Panc1 (cell line): ENCODE results near the gene C1orf210. TPM values are rescaled to one million over a fixed set of nuclear protein-coding genes. Genes with fewer than 3 reads are reported as not detected.

Experiments used
- ATAC-seq: fragments of 200-7000 bp; cut with Tn5 transposase; 2 replicates; pipeline ENCODE4 v1.9.1; 2020; ENCODE audit warnings: mild to moderate bottlenecking, moderate library complexity
- BruUV-seq: library from RNA; stranded (reverse); fragments of 400-500 nt; replicated peaks from 2 replicates; lab custom pipeline; 2021; lab: Mats Ljungman, UMichigan
- CTCF ChIA-PET: fragments of 300-600 bp; sonication (Branson Sonifier 250); formaldehyde crosslinking; loops from one replicate; lab custom pipeline; 2022; ENCODE audit warnings: antibody characterized with exemption; lab: Charles Lee
- POLR2A ChIA-PET: fragments of 300-600 bp; sonication (Branson Sonifier 250); formaldehyde crosslinking; loops from one replicate; lab custom pipeline; 2022; ENCODE audit warnings: antibody characterized with exemption; lab: Charles Lee
- DNase-seq: peaks from one replicate; pipeline ENCODE4 v3.0.0-alpha.2; 2010; ENCODE audit warnings: low read depth, low spot score
- H3K27ac ChIP-seq: 2 replicates; pipeline ENCODE4 v1.5.1; 2011; ENCODE audit warnings: mild to moderate bottlenecking, low read length, inconsistent platforms
- H3K27me3 ChIP-seq: fragments of 200-500 bp; sonication (Bioruptor generic); 2 replicates; pipeline ENCODE4 v1.6.0; 2014; ENCODE audit warnings: low read length, inconsistent platforms; ENCODE audit not compliant: control insufficient read depth, insufficient read depth
- H3K36me3 ChIP-seq: fragments of 200-500 bp; sonication (Bioruptor generic); 2 replicates; pipeline ENCODE4 v1.5.1; 2014; ENCODE audit warnings: inconsistent platforms, mild to moderate bottlenecking, low read length, moderate library complexity; ENCODE audit not compliant: control insufficient read depth, insufficient read depth
- H3K4me1 ChIP-seq: 2 replicates; pipeline ENCODE4 v1.5.1; 2011; ENCODE audit warnings: inconsistent platforms, mild to moderate bottlenecking, low read length, moderate library complexity; ENCODE audit not compliant: control insufficient read depth, insufficient read depth
- H3K4me3 ChIP-seq, 2 experiments: 2 replicates each; pipeline ENCODE4 v1.5.1; 2011 to 2012; ENCODE audit warnings: low read depth in 2 of 2, low read length in 2 of 2, mild to moderate bottlenecking in 2 of 2, inconsistent platforms in 1 of 2, moderate library complexity in 1 of 2
- H3K9me3 ChIP-seq: fragments of 200-500 bp; sonication (Bioruptor generic); 2 replicates; pipeline ENCODE4 v1.5.1; 2014; ENCODE audit warnings: low read depth, mild to moderate bottlenecking, inconsistent platforms, low read length, moderate library complexity; ENCODE audit not compliant: control insufficient read depth, insufficient read depth
- POLR2AphosphoS5 ChIP-seq: IDR thresholded peaks from 2 replicates; pipeline ENCODE4 v1.6.1; 2012; ENCODE audit warnings: mild to moderate bottlenecking, low read depth, low read length, moderate library complexity
- SIN3A ChIP-seq: IDR thresholded peaks from 2 replicates; pipeline ENCODE4 v1.6.1; 2012; ENCODE audit warnings: low read depth, mild to moderate bottlenecking, low read length, moderate library complexity, borderline replicate concordance; ENCODE audit not compliant: insufficient read depth
- TCF7L2 ChIP-seq: IDR thresholded peaks from 2 replicates; pipeline ENCODE4 v1.6.1; 2011; ENCODE audit warnings: mild to moderate bottlenecking, low read depth, low read length, inconsistent platforms
- in situ Hi-C: cut with HindIII; loops from 2 replicates; pipeline ENCODE4 v1.10.0; 2016; ENCODE audit warnings: low sequenced_read_pairs, low pct_unique_long_range_greater_than_20kb
- intact Hi-C: fragments of 100-400 bp; cut with micrococcal nuclease; formaldehyde crosslinking; loops from one replicate; pipeline ENCODE4 v1.10.0; 2022; ENCODE audit not compliant: unreplicated experiment
- total RNA-seq: library from RNA; stranded (reverse); gene quantifications from one replicate; pipeline ENCODE4 v1.2.1, GENCODE V29; 2021; ENCODE audit not compliant: unreplicated experiment
- TF ChIP-seq, protein P1 (sequence below): fragments of 450-650 bp; IDR thresholded peaks from 2 replicates; pipeline ENCODE4 v1.5.1; 2017; ENCODE audit warnings: mild to moderate bottlenecking
- TF ChIP-seq, protein P2 (sequence below), 2 experiments: IDR thresholded peaks; 2 replicates each; pipeline ENCODE4 v1.6.1; 2011 to 2012; ENCODE audit warnings: low read depth in 2 of 2, control low read depth in 1 of 2, low read length in 1 of 2, mild to moderate bottlenecking in 1 of 2, moderate library complexity in 1 of 2; ENCODE audit not compliant: insufficient read depth in 1 of 2

The C1orf210 gene
- total RNA-seq, 1 experiment from 2014 or later: not detected

DNA sequence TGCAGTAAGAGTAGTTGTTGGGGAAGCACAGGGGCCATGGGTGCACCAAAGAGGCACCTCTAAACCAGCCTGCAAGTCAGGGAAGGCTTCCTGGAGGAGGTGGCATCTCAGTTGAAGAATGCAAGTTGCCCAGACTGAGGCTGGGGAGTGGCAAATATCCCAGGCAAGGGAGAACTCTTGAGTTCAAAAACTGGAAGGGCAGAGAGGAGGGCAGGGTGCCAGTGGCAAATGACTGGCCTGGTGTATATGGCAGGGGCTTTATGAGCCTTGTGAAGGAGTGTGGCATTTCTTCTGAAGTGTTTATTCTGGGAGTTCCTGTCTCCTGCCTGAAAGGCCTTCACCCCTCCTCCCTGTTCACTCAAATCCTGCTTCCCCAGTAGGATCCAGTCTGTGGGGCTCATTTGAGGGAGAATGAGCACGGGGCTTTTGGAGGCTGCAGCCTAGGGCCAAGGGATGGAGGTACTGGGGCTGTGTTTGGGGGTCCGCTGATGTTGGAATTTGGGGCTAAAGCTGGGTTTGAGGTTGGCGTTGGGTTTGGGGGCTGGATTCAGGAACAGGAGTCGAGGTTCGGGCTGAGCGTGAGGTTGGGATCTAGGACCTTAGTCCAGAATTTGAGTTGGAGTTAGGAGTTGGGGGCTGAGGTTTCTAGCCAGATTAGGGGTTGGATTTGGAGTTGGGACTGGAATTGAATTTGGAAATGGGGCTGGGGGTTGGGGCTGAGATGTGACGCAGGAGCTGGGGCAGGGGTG, 15.6 kb downstream of the C1orf210 start, which contains the start of gene TMEM125:
TMEM125 (plus strand) TSS at position 357 of the 749 bp plus-strand sequence. CDS start 2,740 bp downstream, outside the sequence.
- BruUV-seq: no TSS peak
- no peaks in the 10 kb centered on the region for H3K9me3 ChIP-seq
- no peaks in the 10 kb centered on the region for H3K36me3 ChIP-seq
- CTCF ChIA-PET: no interaction called here
- POLR2A ChIA-PET: no interaction called here
- H3K27me3 ChIP-seq: no peaks in the 10 kb centered on the region
- no peak for DNase-seq
- in situ Hi-C loops (no loop called here), intact Hi-C loops (no loop called here)
- peak; percentile 39; the same call in 1 of the 2 replicates for ATAC-seq
- no peak within 1 kb of the TSS for H3K4me3 ChIP-seq
- TF ChIP-seq SIN3A (no peak), POLR2AphosphoS5 (no peak), TCF7L2 (no peak)
- TF ChIP-seq, protein P1, sequence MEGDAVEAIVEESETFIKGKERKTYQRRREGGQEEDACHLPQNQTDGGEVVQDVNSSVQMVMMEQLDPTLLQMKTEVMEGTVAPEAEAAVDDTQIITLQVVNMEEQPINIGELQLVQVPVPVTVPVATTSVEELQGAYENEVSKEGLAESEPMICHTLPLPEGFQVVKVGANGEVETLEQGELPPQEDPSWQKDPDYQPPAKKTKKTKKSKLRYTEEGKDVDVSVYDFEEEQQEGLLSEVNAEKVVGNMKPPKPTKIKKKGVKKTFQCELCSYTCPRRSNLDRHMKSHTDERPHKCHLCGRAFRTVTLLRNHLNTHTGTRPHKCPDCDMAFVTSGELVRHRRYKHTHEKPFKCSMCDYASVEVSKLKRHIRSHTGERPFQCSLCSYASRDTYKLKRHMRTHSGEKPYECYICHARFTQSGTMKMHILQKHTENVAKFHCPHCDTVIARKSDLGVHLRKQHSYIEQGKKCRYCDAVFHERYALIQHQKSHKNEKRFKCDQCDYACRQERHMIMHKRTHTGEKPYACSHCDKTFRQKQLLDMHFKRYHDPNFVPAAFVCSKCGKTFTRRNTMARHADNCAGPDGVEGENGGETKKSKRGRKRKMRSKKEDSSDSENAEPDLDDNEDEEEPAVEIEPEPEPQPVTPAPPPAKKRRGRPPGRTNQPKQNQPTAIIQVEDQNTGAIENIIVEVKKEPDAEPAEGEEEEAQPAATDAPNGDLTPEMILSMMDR: no peak
- TF ChIP-seq, protein P2, sequence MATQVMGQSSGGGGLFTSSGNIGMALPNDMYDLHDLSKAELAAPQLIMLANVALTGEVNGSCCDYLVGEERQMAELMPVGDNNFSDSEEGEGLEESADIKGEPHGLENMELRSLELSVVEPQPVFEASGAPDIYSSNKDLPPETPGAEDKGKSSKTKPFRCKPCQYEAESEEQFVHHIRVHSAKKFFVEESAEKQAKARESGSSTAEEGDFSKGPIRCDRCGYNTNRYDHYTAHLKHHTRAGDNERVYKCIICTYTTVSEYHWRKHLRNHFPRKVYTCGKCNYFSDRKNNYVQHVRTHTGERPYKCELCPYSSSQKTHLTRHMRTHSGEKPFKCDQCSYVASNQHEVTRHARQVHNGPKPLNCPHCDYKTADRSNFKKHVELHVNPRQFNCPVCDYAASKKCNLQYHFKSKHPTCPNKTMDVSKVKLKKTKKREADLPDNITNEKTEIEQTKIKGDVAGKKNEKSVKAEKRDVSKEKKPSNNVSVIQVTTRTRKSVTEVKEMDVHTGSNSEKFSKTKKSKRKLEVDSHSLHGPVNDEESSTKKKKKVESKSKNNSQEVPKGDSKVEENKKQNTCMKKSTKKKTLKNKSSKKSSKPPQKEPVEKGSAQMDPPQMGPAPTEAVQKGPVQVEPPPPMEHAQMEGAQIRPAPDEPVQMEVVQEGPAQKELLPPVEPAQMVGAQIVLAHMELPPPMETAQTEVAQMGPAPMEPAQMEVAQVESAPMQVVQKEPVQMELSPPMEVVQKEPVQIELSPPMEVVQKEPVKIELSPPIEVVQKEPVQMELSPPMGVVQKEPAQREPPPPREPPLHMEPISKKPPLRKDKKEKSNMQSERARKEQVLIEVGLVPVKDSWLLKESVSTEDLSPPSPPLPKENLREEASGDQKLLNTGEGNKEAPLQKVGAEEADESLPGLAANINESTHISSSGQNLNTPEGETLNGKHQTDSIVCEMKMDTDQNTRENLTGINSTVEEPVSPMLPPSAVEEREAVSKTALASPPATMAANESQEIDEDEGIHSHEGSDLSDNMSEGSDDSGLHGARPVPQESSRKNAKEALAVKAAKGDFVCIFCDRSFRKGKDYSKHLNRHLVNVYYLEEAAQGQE (IDR thresholded peaks at IDR 0.05; ENCODE audit: insufficient read depth in 1 of 2, low read depth in 2 of 2, low read length in 1 of 2): no peak
- H3K27ac ChIP-seq: no peak within 1 kb of the TSS
- H3K4me1 ChIP-seq: no peaks in the 10 kb centered on the region

- ChIA-PET CTCF (interaction anchor here (1.3 kb wide), 1 partner anchor 41 kb away, joined by 4 read pairs; no protein-coding TSS in a partner anchor), POLR2A (no interaction called here)
- Histone ChIP-seq H3K27ac (no peak overlapping the region), H3K4me1 (no peaks in the 10 kb centered on the region), H3K27me3 (no peaks in the 10 kb centered on the region), H3K9me3 (peaks cover 5% of the 10 kb centered on the region; the same call in 1 of the 2 replicates), H3K36me3 (no peaks in the 10 kb centered on the region), H3K4me3 (no peak overlapping the region)
- intact Hi-C loops (no loop called here), in situ Hi-C loops (no loop called here)
- TF ChIP-seq POLR2AphosphoS5 (no peak), SIN3A (no peak), TCF7L2 (no peak)
- TF ChIP-seq, protein P2 (IDR thresholded peaks at IDR 0.05; ENCODE audit: insufficient read depth in 1 of 2, low read depth in 2 of 2, low read length in 1 of 2): no peak
- TF ChIP-seq, protein P1: no peak
- no TSS peak for BruUV-seq
- ATAC-seq (no peak), DNase-seq (no peak)
Observed at GRCh38 chr1:43267818-43268425, 17.5 kb downstream of the C1orf210 start.
